GM18861 (cell line): ENCODE data around the gene LRRC17.

ENCODE experiments used
- ATAC-seq: cut with Tn5 transposase; IDR thresholded peaks from one replicate; pipeline ENCODE4 v1.9.1; 2021; ENCODE audit not compliant: unreplicated experiment

The LRRC17 gene, protein sequence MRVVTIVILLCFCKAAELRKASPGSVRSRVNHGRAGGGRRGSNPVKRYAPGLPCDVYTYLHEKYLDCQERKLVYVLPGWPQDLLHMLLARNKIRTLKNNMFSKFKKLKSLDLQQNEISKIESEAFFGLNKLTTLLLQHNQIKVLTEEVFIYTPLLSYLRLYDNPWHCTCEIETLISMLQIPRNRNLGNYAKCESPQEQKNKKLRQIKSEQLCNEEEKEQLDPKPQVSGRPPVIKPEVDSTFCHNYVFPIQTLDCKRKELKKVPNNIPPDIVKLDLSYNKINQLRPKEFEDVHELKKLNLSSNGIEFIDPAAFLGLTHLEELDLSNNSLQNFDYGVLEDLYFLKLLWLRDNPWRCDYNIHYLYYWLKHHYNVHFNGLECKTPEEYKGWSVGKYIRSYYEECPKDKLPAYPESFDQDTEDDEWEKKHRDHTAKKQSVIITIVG

DNA sequence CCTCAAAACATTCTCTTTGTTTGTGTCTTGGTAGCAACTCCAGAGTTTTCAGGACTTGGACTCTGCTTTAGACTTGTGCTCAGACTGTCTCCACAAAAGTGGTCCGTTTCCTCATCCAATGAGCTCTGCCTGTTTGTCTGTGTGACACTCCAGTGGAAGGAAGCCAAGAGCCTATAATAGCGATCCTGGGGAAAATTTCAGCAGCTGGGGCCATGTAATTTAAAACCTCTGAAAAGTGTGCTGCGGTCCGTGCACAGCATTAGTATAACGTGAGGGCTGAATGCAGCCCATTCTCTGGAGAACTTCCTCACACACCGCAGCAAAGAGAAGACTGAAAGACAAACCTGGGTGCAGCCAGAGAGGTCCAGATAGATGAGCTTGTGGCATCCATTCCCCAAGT is at the start of gene LRRC17:
Gene LRRC17 (plus strand): TSS at position 259 of the 400 bp plus-strand sequence. CDS start 20,914 bp downstream, outside the sequence.
- no peak for ATAC-seq

DNA sequence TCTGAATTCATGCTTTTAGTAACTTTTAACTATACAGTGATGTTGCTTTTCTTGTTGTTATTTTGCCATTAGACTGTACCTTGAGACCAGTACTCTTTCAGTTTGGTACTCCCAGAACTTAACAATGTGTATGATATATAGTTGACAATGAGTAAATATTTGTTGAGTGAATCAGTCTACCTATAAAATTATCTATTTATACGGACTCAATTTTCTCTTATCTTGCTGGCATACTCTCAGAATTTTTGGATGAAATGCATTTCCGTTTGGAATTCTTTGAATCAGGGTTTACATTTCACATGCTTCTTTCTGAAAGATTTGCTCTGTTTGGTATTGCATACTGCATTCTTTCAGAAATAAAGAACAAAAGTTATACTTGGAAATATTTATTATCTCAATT is 47.8 kb upstream of the LRRC17 start:
- ATAC-seq = no peak

DNA sequence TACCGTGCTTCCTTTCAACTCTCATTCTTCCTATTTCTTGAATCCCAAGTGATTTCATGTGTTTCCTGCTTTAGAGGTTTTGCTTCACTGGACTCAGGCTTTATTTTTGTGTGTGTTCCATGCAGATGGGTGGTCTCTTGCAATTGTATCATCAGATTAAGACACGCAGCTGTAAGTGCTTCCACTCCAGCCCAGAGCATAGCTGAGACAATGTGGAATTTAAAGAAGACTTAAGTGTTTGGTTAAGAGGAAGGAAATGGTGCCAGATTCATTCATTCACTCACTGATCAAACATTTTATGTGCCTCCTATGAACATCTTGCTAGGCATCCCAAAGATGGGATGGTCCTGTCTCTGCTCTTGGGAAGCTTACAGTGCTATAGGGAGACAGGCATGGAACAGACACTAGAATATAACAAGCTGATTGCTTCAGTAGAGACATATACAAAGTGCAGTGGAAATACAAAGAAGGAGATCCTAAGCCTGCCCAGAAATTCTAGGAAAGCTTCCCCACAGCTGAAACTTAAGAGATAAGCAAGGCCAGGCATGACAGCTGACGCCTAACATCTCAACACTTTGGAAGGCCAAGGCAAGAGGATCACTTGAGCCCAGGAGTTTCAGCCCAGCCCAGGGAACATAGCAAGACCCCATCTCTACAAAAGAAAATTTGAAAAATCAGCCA is 46.1 kb upstream of the LRRC17 start:
- no peak for ATAC-seq

DNA sequence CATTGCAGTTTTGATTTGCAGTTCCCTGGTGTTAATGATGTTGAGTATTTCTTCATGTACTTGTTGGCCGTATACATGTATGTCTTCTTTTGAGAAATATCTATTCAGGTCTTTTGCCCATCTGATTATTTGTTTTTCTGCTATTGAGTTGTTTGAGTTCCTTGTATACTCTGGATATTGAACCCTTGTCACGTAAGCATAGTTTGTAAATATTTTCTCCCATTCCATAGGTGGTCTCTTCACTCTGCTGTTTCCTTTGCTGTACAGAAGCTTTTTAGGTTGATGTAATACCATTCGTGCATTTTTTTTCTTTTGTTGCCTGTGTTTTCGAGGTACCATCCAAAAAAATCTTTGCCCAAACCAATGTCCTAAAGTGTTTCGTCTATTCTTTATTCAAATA is 43.6 kb upstream of the LRRC17 start:
- no peak for ATAC-seq

DNA sequence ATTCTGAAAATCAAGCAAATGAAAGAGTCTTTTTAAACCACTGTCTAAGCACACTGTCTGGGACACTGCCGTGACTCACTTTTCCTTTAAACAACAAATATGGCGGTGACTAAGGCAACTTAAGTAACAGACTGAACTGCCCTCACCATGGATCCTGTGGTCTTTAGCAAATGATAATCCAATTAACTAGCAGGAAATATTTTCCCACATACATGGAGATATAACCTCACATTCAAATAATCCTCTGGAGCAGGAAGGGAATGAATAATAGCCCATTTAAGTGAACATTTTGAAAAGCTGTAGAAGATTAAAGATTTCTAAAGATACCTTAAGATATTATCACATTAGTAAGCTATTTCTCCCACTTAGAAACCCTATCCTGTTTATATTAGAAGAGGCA is 40.3 kb upstream of the LRRC17 start:
- ATAC-seq = no peak

DNA sequence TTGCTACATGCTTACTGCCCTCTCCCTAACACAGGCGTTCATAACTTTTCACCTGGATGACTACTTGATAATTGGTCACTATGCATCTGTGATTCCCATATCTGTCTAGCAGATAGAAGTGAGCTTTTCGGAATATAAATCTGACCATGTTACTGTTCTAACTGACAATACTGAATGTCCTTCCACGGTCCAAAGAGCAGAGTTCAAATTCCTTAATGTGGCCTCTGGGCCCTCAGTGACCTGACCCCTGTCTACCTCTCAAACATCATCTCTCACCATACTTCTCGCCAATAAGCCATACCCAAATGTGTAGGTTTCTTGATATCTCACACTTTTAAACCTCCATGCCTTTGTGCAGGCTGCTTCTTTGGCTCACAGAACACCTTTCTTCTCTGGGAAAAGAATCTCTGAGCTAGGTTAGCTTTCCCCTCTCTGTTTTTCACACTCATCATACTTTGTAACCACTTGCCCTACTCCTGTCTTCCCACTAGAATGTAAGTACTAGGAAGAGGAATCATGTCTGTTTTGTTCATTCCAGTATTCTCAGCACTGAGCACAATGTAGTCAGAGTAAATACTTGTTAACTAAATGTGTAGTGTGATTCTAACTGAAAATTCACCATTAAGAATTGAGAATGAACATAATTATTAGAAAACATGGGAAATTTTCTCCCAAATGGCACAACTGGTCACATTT is 39.2 kb upstream of the LRRC17 start:
- peak; percentile 25 for ATAC-seq

DNA sequence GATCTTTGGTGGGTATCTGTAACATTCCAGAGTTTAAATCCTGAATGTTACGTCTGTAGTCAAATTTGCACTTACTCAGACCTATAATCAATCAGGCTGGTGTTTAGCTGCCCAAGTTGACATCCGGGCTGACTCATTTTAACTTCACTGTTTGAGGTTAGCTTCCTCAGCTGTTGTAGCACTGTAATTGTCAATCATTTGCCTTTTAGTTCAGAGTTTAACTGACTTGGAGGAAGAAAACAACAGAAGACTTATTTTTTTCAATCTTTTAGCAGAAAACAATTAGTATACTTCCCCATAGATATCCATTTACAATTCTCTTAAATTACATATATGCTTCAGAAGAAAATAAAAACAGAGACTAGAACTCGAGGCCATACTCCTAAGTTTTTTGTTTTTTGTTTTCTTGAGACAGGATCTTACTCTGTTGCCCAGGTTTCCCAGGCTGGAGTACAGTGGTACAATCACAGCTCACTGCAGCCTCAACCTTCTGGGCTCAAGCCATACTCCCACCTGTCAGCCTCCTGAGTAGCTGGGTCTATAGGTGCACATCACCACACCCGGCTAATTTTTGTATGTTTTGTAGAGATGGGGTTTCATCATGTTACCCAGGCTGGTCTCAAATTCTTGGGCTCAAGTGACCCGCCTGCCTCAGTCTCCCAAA is 38.5 kb upstream of the LRRC17 start:
- peak; percentile 99 for ATAC-seq

DNA sequence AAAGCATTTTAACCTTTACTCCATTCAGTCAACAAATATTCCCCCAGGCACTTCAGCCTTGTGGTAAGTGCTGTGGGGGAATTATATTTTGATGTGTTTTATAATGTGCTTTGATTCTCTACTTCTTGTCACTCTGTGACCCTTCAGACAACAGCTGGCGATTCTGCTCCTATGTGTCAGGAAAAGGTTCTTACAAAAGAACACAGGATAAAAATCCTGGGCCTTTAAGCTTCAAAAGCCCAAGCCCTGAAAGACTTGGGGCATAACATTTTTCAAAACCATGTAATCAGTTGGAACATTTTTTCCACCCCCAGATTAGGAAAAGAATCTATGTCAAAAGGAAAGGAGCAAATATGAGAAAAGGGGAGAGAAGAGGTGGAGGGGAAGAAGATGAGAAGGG is 37.8 kb upstream of the LRRC17 start:
- ATAC-seq = no peak

DNA sequence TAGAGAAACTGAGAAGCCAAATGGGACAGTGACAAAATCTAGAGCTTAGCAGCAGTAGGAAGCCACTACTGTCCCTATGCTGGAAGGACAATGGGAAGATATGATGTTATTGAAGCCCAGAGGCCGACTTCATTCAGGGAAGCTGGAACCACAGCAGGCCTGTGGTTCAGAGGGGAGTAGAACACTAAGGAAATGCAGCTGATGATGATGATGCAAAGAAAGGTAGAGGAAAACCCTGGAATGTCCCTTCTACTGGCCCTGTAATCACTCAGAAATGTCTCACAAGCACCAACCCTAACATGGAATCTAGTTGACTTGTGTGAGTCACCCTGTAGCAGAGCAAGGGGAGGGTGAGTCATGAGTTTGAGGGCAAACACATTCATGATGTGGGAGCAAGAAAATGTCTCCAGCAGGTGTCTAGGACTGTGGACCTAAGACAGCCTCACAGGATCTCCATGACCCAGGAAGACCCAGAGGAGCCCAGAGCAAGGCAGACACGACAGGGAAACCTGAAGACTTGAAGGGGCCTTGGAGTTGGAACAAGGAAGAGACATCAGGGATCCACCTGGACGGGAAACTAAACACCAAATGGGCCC is 37.0 kb upstream of the LRRC17 start:
- ATAC-seq = no peak

DNA sequence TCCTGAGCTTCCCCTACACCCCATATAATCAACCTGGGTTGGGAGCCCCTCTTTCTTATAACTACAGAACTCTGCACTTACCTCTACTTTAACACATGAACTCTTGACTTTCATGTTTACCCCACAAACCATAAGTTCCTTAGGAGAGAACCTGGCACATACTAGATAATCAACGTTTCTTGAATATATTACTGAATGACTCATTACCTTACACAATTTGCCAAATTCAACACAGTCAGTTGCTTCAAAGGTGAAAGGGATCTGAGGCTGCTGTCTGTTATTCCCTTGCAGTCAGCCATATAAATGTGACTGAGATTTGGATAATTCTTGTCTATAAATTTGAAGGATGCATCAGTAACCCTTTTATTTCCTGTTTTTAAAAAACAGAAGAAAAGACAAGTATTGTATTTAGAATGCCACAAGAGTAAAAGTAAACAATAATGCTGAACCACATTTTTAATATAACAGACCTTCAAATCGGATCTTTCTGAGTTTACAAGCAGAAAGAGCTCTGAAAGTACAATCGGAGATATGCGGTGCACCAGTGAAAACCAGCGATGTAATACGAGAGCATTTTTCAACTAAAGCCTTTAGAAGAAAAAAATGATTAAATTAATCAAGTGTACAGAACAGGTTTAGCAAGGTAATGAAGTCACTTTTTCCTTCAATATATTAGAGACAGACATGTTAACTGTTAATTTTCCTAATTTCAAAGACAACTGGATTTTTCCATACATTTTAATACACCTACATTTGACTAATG is 29.5 kb upstream of the LRRC17 start:
- ATAC-seq = no peak

DNA sequence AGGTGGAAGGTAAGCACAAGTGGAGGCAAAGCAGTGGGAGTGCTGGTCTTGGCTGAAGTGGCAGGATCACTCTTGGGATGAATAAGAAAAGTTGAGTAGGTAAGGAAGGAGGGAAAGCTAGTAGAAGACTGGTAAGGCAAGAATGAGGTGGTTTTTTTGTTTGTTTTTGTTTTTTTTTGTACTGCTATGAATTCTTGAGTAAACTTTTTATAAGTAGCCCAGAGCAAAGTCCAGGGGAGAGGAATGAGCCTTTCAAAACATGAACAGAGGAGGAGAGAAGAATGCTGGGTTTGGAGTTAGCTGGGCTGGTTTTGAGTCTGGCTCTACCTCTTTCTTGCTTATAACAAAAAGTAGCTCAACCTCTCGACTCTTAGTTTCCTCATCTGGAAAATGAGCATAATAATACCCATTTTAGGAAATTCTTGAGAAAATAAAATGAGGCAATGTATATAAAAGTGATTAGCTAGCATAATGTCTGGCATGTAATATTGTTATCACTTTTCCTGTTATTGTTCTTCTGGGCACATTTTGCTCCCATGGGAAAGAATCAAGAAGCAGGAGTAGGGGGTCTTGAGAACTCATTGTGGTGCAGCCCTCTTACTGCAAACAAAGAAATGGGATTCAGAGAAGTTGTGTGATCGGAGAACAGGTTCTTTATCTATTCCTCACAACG is 24.1 kb upstream of the LRRC17 start:
- no peak for ATAC-seq

DNA sequence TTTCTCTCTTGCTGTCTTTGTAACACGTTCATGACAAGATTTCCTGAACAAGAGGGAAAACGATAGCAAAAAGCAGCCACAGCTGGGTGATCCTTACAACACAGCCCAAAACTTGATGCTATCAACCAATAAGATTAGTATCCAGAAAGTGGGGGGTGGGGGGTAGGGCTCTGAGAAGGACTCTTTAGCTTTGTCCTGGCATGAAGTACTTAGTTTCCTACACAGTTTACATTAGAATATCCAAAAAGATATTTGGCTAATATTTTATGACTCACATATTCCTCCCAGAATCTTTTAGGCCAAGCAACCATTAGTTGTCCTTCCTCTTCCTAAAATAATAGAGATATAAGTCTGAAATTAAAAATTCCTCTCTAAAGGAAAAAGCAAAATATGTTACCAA is 22.9 kb upstream of the LRRC17 start:
- no peak for ATAC-seq

DNA sequence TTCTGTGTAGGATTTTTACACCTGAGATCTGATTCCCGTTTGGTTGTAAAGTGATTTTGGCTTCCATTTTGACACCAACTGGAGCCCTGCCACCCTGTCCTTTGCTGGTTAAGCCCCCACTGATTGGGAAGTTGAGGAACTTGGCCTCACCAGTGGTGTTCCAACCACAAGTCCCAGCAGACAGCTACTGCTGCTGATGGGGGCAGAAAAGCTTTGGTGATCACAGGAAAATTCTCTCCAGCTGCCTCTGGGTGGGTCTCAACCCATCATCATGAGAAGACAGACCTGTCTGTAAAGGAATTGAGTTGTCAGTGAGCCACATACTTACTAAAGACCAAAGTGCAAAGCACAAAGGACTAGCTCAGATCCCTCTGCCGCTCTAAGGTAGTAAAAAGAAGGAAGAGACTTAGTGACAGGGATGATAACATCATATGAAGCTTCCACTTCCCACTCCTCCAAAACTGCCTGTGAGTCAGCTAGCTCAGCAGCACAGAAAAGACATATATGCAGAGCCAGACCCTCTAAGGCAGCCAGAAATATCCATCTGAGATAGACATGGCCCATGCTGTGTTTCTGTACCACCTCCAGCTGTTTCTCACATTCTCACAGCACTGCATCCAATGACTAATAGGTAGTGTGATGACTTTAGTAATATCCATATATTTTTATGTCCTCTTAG is 22.4 kb upstream of the LRRC17 start:
- ATAC-seq = no peak

DNA sequence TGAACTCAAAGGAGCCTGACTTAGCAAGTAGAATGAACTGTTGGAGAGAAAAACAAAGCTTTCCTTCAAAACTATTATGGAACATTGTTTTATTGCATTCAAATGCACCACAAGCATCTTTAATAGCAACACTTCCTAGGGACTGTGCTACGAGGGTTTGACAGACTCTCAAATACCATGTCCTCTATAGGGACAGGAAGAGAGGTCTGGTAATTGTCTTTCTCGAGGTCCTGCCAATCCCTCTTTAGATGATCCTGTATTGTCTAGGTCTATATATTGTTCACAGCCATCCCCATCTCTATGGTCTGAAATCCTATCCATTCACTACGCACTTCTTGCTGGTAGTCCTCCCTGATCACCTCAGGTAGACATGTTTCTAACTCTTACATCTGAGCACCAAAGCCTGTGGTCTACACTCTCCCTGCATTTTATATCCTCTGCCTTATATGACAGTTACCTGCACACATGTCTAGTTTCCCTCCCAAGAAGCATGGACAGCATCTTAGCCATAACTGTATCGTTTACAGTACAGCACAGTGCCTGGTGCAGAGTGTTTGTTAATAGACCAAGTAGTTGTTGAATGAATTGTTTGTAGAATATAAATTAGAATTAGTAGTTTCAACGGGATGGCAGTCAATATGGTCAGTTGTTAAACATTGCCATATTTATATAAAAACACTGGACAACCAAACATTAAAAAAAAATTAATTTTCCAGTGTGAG is 21.7 kb upstream of the LRRC17 start:
- no peak for ATAC-seq

DNA sequence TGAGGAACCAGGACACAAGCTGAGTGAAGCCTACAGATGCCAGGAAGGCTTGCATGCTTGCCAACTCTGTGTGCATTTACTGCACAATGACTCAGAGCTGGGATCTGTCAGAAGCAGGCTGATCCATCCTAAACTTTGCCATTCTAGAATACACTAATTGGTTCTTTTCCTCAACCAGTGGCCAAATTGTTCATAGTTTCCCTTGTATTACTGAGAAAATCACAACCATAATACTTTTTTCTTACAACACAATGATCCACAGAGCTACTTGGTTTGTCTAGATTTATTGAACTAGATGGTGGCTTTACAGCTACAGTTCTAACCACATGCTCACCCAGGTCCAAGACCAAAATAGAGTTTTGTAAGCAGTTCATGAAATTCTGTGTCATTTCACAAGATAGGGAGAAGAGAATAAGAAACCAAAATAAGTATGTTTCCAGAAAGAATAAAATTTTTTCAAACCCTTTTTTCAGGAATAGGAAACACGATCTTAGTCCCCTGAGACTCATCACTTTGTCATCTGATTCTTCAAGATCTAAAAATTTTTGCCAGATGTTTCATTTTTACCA is 21.0 kb upstream of the LRRC17 start:
- no peak for ATAC-seq

DNA sequence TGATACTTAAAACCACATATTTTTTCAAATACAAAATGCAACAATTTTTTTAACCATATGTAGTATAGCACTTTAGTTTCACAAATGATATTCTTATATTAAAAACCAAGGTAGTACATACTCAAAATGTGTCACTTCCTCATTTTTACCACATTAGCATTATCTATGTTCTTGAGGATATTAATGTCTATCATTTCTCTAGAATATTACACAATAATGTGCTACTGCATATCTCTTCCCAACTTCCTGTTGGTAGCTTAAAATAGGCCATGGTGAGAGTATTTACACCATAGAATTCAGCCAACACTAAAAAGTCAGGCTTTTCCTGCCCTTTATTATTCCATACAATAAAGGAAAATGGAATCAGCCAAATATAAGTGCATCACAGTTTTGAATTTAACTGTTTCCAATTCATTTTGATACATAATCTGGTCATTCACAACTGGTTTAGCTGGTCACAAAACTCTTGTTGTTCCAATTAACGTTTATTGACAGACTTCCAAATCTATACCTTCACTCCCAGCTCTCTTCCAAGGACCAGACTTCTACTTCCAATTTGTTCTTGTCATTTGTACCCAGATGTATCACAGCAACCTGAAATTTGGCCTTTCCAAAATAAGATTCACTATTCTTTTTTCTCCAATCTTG is 20.0 kb upstream of the LRRC17 start:
- no peak for ATAC-seq

DNA sequence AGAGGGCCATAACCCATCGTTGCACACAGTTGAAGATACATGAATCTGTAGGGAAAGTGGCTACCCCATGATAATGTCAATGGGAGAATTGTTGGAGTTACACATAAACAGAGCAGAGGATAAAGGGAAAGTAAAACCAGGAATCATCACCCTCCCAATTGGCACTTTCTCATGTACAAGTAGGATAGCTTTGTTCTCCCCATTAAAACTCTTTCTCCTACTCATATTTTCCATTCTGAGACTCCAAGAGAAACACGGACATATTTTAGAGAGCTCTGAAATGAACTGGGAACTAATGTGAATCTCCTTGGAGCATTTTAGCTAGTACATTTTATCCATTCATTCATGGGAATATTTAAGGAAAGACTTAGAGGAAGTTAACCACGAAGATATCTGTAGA is 17.2 kb upstream of the LRRC17 start:
- no peak for ATAC-seq

DNA sequence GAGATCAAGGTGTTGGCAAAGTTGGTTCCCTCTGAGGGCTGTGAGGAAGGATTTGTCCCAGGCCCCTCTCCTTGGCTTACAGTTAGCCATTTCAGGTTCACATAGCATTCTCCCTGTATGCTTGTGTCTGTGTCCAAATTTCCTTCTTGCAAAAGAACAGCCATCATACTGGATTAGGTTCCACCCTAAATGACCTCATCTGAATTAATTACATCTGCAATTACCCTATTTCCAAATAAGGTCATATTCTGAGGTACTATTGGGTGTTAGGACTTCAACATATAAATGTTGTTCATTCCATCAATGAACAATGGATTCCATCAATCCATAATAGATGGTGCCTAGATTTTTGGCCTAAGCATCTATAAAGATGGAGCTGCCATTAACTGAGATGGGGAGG is 16.2 kb upstream of the LRRC17 start:
- ATAC-seq = no peak
